Mucosa of stomach (tissue), 1 donor: ENCODE measurements around the gene CPSF4L.

Experiments
- H3K27me3 ChIP-seq: one replicate; pipeline ENCODE4 v1.7.0; 2013; ENCODE audit warnings: mild to moderate bottlenecking, low read length; ENCODE audit not compliant: control insufficient read depth, insufficient read depth
- H3K36me3 ChIP-seq: one replicate; pipeline ENCODE4 v1.7.0; 2013; ENCODE audit warnings: low read length; ENCODE audit not compliant: control insufficient read depth, insufficient read depth
- H3K4me1 ChIP-seq: one replicate; pipeline ENCODE4 v1.7.0; 2013; ENCODE audit warnings: mild to moderate bottlenecking, low read length; ENCODE audit not compliant: control insufficient read depth, insufficient read depth
- H3K4me3 ChIP-seq: one replicate; pipeline ENCODE4 v1.7.0; 2013; ENCODE audit warnings: low read length
- H3K9ac ChIP-seq: one replicate; pipeline ENCODE4 v1.7.0; 2013; ENCODE audit warnings: mild to moderate bottlenecking, low read length, moderate library complexity
- H3K9me3 ChIP-seq: one replicate; pipeline ENCODE4 v1.7.0; 2013; ENCODE audit warnings: mild to moderate bottlenecking, low read length, moderate library complexity; ENCODE audit not compliant: control insufficient read depth
- donor health status: Pancreatic carcinoma.

Gene CPSF4L

DNA sequence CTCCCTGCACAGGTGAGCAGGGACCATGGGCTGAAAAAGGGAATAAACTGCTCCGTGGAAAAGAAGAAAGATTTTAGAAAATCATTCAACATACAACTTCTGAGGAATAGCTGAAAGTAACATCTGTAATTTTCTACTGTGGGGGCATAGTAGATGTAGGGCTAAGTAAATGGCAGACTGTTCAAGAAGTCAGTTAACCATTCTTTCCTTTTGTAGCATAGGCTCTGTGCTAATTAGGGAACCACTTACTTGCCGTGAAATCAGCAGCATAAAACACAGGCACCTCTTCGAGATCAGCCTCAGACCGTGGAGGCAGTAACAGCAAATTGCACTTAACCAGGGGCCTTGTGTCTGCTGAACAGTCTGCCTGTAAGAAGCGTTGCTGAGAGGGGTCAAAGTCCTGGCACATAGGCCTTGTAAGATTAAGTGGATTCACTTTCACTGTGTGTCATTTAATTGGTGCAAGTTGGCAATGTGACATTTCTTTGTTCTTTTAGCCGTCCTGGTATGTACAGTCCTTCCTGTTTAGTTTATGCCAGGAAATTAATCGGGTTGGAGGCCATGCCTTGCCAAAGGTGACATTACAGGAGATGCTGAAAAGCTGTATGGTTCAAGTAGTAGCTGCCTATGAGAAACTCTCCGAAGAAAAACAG, 58.4 kb downstream of the CPSF4L start:
- Histone ChIP-seq H3K9ac (no peak overlapping the region), H3K27me3 (no peaks in the 10 kb centered on the region), H3K4me3 (no peak overlapping the region), H3K36me3 (peaks cover 39% of the 10 kb centered on the region), H3K9me3 (no peaks in the 10 kb centered on the region), H3K4me1 (peaks cover 17% of the 10 kb centered on the region)

DNA sequence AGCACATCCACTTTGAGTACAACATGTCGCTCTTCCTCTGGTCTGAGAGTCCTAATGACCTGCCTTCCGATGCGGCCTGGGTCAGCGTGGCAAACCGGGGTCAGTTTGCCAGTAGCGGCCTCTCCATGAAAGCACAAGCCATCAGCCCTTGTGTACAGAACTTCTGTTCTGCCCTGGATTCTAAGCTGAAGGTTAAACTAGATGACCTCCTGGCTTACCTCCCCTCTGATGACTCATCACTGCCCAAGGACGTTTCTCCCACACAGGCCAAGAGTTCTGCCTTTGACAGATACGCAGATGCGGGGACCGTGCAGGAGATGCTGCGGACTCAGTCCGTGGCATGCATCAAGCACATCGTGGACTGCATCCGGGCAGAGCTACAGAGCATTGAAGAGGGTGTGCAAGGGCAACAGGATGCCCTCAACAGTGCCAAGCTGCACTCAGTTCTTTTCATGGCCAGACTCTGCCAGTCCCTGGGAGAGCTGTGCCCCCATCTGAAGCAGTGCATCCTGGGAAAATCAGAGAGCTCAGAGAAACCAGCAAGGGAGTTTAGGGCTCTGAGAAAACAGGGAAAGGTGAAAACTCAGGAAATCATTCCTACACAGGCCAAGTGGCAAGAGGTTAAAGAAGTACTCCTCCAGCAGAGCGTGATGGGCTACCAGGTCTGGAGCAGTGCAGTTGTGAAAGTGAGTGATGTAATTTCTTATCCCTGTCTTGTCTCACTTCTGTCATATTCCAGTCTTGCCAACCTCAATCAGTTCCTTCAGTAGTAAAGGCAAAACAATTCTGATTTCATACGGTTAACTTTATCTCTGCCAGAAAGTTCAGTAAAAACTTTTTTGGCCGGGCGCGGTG, 60.2 kb downstream of the CPSF4L start:
- Histone ChIP-seq H3K9ac (no peak overlapping the region), H3K27me3 (no peaks in the 10 kb centered on the region), H3K4me1 (peaks cover 18% of the 10 kb centered on the region), H3K4me3 (no peak overlapping the region), H3K9me3 (no peaks in the 10 kb centered on the region), H3K36me3 (peaks cover 41% of the 10 kb centered on the region)

DNA sequence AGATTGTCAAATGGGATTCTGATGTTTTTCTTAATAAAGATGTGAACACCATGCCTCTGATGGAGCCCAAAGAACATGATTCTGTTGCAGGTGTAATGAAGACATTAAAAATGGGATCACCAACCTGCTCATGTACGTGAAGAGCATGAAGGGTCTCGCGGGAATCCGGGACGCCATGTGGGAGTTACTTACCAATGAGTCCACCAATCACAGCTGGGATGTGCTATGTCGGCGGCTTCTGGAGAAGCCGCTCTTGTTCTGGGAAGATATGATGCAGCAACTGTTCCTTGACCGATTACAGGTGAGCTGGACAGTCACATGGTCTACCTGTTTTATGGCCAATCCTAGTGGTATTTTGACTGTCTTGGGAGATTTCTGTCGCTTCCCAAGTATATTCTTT, 61.2 kb downstream of the CPSF4L start:
- no peak overlapping the region for H3K9ac ChIP-seq
- H3K4me3 ChIP-seq = no peak overlapping the region
- peaks cover 23% of the 10 kb centered on the region for H3K4me1 ChIP-seq
- H3K27me3 ChIP-seq = no peaks in the 10 kb centered on the region
- H3K36me3 ChIP-seq = peaks cover 34% of the 10 kb centered on the region
- no peaks in the 10 kb centered on the region for H3K9me3 ChIP-seq

DNA sequence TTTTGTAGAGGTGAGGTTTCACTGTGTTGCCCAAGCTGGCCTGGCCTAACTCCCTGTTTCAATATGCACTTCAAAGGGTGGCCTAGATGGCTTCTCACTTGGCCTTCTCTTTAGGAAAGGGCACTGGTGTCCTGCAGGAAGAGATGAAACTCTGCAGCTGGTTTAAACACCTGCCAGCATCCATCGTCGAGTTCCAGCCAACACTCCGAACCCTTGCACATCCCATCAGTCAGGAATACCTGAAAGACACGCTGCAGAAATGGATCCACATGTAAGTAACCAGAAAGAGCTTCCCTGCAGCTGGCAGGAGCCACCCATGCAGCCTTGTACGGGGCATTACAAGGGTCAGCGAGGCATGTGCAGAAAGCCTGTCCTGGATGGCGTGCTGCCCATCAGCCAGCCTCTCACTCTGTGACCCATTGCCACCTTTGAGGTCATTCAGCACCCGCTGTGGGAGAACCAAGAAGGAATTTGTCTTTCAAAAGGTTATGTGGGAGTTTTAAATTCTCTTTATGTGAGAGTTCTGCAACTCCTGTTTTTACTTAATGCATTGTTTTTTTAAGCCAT, 61.8 kb downstream of the CPSF4L start:
- Histone ChIP-seq H3K4me3 (no peak overlapping the region), H3K4me1 (peaks cover 23% of the 10 kb centered on the region), H3K9ac (no peak overlapping the region), H3K27me3 (no peaks in the 10 kb centered on the region), H3K9me3 (no peaks in the 10 kb centered on the region), H3K36me3 (peaks cover 33% of the 10 kb centered on the region)

DNA sequence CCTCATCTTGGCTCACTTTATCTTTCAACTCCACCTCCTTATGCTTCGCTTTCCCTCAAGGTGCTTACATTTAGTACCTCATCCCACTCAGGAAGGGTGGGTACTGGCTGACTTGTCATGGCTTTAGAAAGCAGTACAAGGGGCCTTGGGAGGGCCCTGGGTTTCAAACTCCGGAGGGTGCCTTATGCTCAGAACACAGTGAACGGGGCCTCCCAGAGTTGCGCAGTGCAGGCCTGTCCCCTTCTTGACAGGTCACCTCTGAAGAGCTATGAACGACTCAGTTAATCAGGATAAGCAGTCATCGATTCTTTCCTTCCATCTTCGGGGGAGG, 62.8 kb downstream of the CPSF4L start:
- Histone ChIP-seq H3K9me3 (no peaks in the 10 kb centered on the region), H3K36me3 (peaks cover 30% of the 10 kb centered on the region), H3K9ac (no peak overlapping the region), H3K27me3 (no peaks in the 10 kb centered on the region), H3K4me1 (peaks cover 19% of the 10 kb centered on the region), H3K4me3 (no peak overlapping the region)
